Kidney (tissue), 14 donors: ENCODE results near the gene TSPAN3. TPM values are rescaled to one million over a fixed set of nuclear protein-coding genes. Genes with fewer than 3 reads are reported as not detected.

Source experiments
- DNase-seq, 5 donors: peaks; one replicate each; pipeline ENCODE4 v3.0.0-alpha.2; 2013 to 2020
- FAIRE-seq: peaks from 2 replicates; lab custom pipeline; 2012; peaks lifted over from hg19 to GRCh38; lab: Jason Lieb, UNC
- H3K27ac ChIP-seq, 2 donors: one replicate each; pipeline ENCODE4 v1.7.0; 2013; ENCODE audit warnings: low read depth in 2 of 2, low read length in 2 of 2, inconsistent platforms in 1 of 2
- H3K27me3 ChIP-seq: one replicate; pipeline ENCODE4 v1.7.1; 2013; ENCODE audit warnings: low read length, inconsistent platforms; ENCODE audit not compliant: control insufficient read depth, insufficient read depth
- H3K36me3 ChIP-seq, 3 donors: one replicate each; pipeline versions ENCODE4 v1.7.0 to v1.7.1; 2013; ENCODE audit warnings: low read length in 3 of 3, control low read depth in 1 of 3, inconsistent platforms in 1 of 3; ENCODE audit not compliant: insufficient read depth in 3 of 3, control insufficient read depth in 2 of 3
- H3K4me1 ChIP-seq, 3 donors: one replicate each; pipeline versions ENCODE4 v1.7.0 to v1.7.1; 2013; ENCODE audit warnings: low read length in 3 of 3, inconsistent platforms in 1 of 3, low read depth in 1 of 3; ENCODE audit not compliant: control insufficient read depth in 2 of 3, insufficient read depth in 2 of 3
- H3K4me3 ChIP-seq, 3 donors: one replicate each; pipeline versions ENCODE4 v1.7.0 to v1.8.1; 2013; ENCODE audit warnings: low read length in 3 of 3, control low read depth in 1 of 3, inconsistent platforms in 1 of 3
- H3K9ac ChIP-seq, 3 donors: one replicate each; pipeline versions ENCODE4 v1.7.0 to v1.7.1; 2013; ENCODE audit warnings: low read length in 3 of 3, control low read depth in 1 of 3, inconsistent platforms in 1 of 3
- H3K9me3 ChIP-seq, 3 donors: one replicate each; pipeline versions ENCODE4 v1.7.0 to v1.7.1; 2013; ENCODE audit warnings: low read length in 3 of 3, control low read depth in 1 of 3, inconsistent platforms in 1 of 3; ENCODE audit not compliant: control insufficient read depth in 2 of 3, insufficient read depth in 1 of 3
- CTCF ChIP-seq: IDR thresholded peaks from 3 replicates; pipeline ENCODE4 v1.5.1; 2012; ENCODE audit warnings: mild to moderate bottlenecking, moderate library complexity, borderline replicate concordance; ENCODE audit not compliant: insufficient read depth; ENCODE audit errors: extremely low read depth
- intact Hi-C: fragments of 100-400 bp; cut with DNase I; formaldehyde crosslinking; loops from one replicate; pipeline ENCODE4 v1.11.1; 2022
- polyA plus RNA-seq: library from polyadenylated mRNA; stranded (reverse); fragments of 350-450 nt; fragmentation: Illumina TruSeq; extraction: RNeasy Lipid Tissue Mini Kit (QIAGEN cat#74804); gene quantifications from one replicate; pipeline ENCODE4 v1.2.3, GENCODE V29; 2014; ENCODE audit warnings: low read depth, low replicate concordance; ENCODE audit not compliant: insufficient read depth
- total RNA-seq: library from RNA; stranded (reverse); fragmentation: NEBNext Ultra II Directional; extraction: Animal tissue kit (Norgen Biotek cat#: 25700); gene quantifications from one replicate; pipeline ENCODE4 v1.2.1, GENCODE V29; 2021
- donor health status: control.
- donor health status: control.
- donor health status: control.
- donor health status: control.
- donor health status: control.
- donor health status: DM: yes; HTN: yes; CAD: no.
- donor health status: Normal renal cell carcinoma (clear cell type).

TSPAN3 gene
- total and polyA plus RNA-seq, 2 donors from 2014 or later: 245 to 273 TPM

DNA sequence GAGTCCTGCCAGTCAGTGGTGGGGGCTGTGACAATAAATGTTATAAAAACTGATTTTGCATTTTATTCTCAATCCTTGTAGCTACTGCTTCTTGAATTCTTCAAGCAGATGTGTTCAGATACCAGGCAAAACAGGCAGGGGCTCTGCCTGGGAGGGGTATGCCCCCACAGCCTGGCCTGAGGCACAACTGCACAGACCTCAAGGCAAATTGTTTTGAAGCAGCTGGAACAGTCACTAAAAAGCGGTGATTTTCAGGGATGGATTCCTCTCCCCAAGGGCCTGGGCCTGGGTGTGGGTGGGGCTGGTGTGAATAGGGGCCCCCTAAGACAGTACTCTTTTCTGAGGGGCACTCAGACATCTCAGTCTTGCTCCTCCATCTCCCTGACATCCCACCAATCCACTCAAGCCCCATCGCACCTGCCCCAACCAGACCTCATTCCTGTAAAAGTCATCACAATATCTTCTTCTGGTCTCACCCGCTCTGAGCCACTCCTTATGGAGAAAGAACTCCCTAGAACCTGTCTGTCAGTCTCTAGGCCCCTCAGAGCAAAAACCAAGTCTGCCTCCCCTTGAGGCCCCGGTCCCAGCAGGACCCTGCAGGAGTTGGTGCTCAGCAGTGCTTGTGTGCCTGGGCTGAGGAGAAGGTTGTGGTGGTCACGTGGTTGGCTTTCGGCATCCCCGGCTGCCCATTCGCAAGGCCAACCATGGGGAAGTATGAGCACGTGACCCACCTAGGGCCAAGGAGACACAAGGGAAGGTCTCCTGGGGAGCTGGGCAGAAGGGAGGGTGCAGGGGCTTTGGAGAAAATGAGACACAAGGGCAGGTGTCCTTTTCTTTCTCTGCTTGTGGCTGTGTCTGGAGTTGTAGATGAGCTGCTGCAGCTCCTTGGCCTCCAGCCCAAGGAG, 78.9 kb downstream of the TSPAN3 start:
- no peak for FAIRE-seq
- Histone ChIP-seq H3K4me3 (no peak overlapping the region), H3K36me3 (no peaks in the 10 kb centered on the region), H3K27me3 (no peaks in the 10 kb centered on the region), H3K9ac (no peak overlapping the region), H3K9me3 (no peaks in the 10 kb centered on the region), H3K4me1 (peaks cover 0 to 3% (median 0%) of the 10 kb centered on the region in 3 donors), H3K27ac (no peak overlapping the region)
- TF ChIP-seq CTCF: no peak
- intact Hi-C loops: no loop called here
- DNase-seq: no peak

Other genes with a start within 250 kb of the TSPAN3 start
- 39.4 TPM for gene SCAPER, start 165.8 kb downstream of the TSPAN3 start, total RNA-seq
- gene SCAPER, start 165.8 kb downstream of the TSPAN3 start, polyA plus RNA-seq: 11.6 TPM
- 40.0 TPM for gene RCN2, start 139.4 kb downstream of the TSPAN3 start, total RNA-seq
- 44.5 TPM for gene RCN2, start 139.4 kb downstream of the TSPAN3 start, polyA plus RNA-seq
- 22.1 TPM for gene PSTPIP1, start 76.0 kb downstream of the TSPAN3 start, total RNA-seq
- gene PSTPIP1, start 76.0 kb downstream of the TSPAN3 start, polyA plus RNA-seq: 2.2 TPM